Measurements from ENCODE around the gene PLA2G4B.

PLA2G4B gene

GRCh38 chr15:41809526-41810220 lies 29.0 kb upstream of the PLA2G4B start:
- DNase-seq (ENCODE audit: low read depth), result no peak

- DNase-seq (ENCODE audit: low read depth), result no peak
Measured at GRCh38 chr15:41810651-41811431, 27.8 kb upstream of the PLA2G4B start.

- peak; percentile 58 for DNase-seq (ENCODE audit: low read depth)
Measured at GRCh38 chr15:41811432-41812195, 27.0 kb upstream of the PLA2G4B start.

GRCh38 chr15:41812820-41813375 lies 25.7 kb upstream of the PLA2G4B start:
- DNase-seq (ENCODE audit: low read depth), result no peak

- DNase-seq (ENCODE audit: low read depth), result no peak
Measured at GRCh38 chr15:41813426-41813825, 25.2 kb upstream of the PLA2G4B start.

GRCh38 chr15:41814534-41814933 lies 24.1 kb upstream of the PLA2G4B start:
- no peak for DNase-seq (ENCODE audit: low read depth)

- no peak for DNase-seq (ENCODE audit: low read depth)
Measured at GRCh38 chr15:41816788-41817187, 21.9 kb upstream of the PLA2G4B start.

- no peak for DNase-seq (ENCODE audit: low read depth)
Measured at GRCh38 chr15:41817327-41817726, 21.3 kb upstream of the PLA2G4B start.

GRCh38 chr15:41817781-41818180 lies 20.9 kb upstream of the PLA2G4B start:
- DNase-seq (ENCODE audit: low read depth), result no peak

- DNase-seq (ENCODE audit: low read depth), result no peak
Measured at GRCh38 chr15:41819455-41820050, 19.1 kb upstream of the PLA2G4B start.

GRCh38 chr15:41820791-41821423 lies 17.7 kb upstream of the PLA2G4B start:
- DNase-seq (ENCODE audit: low read depth), result no peak

GRCh38 chr15:41821831-41822230 lies 16.8 kb upstream of the PLA2G4B start:
- no peak for DNase-seq (ENCODE audit: low read depth)

- DNase-seq (ENCODE audit: low read depth), result no peak
Measured at GRCh38 chr15:41822471-41822870, 16.2 kb upstream of the PLA2G4B start.

- DNase-seq (ENCODE audit: low read depth), result no peak
Measured at GRCh38 chr15:41822957-41823356, 15.7 kb upstream of the PLA2G4B start.

GRCh38 chr15:41823502-41823901 lies 15.1 kb upstream of the PLA2G4B start:
- no peak for DNase-seq (ENCODE audit: low read depth)

- DNase-seq (ENCODE audit: low read depth), result no peak
Measured at GRCh38 chr15:41824062-41824745, 14.4 kb upstream of the PLA2G4B start.

GRCh38 chr15:41825145-41825544 lies 13.5 kb upstream of the PLA2G4B start:
- no peak for DNase-seq (ENCODE audit: low read depth)

GRCh38 chr15:41825572-41826535 lies 12.8 kb upstream of the PLA2G4B start:
- no peak for DNase-seq (ENCODE audit: low read depth)

GRCh38 chr15:41827290-41827879 lies 11.3 kb upstream of the PLA2G4B start:
- peak; percentile 13 for DNase-seq (ENCODE audit: low read depth)
